Lower leg skin (tissue), 4 donors: ENCODE results near the gene YTHDF2. TPM values are rescaled to one million over a fixed set of nuclear protein-coding genes. Genes with fewer than 3 reads are reported as not detected.

Experiments
- DNase-seq, 2 donors: peaks; one replicate each; pipeline ENCODE4 v3.0.0-alpha.2; 2019; ENCODE audit warnings: low spot score in 2 of 2
- H3K4me3 ChIP-seq: fragments of 200-600 bp; sonication (generic); 2 replicates; pipeline ENCODE4 v1.5.1; 2017; ENCODE audit warnings: mild to moderate bottlenecking, low read depth; ENCODE audit not compliant: poor library complexity, severe bottlenecking
- CTCF ChIP-seq, 3 donors: fragments of 450-650 bp; IDR thresholded peaks; one replicate each; pipeline ENCODE4 v1.5.1; 2016; ENCODE audit warnings: antibody characterized with exemption in 3 of 3, mild to moderate bottlenecking in 3 of 3, moderate library complexity in 2 of 3
- POLR2A ChIP-seq, 2 donors: fragments of 450-650 bp; IDR thresholded peaks; one replicate each; pipeline ENCODE4 v1.6.1; 2016 to 2017; ENCODE audit warnings: antibody characterized with exemption in 2 of 2, mild to moderate bottlenecking in 1 of 2, moderate library complexity in 1 of 2
- WGBS, 2 donors: methylation state at CpG; one replicate each; pipeline ENCODE4 v1.1.5; 2018; 5-methylcytosine and 5-hydroxymethylcytosine counted together
- intact Hi-C: fragments of 100-400 bp; cut with DNase I; formaldehyde crosslinking; loops from one replicate; pipeline ENCODE4 v1.15.0; 2023; ENCODE audit warnings: low total_unique reads
- total RNA-seq, 4 donors: library from RNA; depleted of rRNA; stranded (reverse); fragments of >200 nt; gene quantifications; one replicate each; pipeline ENCODE4 v1.1.0, GENCODE V29; 2016

YTHDF2 gene
- total RNA-seq, 4 donors from 2014 or later, result 59.6 to 79.9 (median 72.3) TPM

DNA sequence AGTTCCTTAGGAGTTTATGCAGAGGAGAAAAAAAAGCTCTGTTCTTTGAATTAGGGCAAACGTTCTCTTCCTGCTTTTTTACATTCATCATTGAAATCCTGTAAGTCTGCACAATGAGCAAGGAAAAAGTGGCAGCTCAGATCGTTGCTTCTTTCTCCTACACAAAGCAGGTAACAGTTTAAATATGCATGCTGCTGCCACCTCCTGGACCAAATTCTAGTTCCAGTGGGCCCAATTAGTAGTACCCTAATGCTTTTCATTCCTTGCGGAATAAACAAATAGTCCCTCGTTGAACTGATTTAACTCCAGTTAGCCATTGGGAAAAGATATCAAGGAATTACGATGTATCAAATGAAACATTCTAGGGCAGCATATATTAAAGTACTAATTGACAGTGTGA, 20.1 kb downstream of the YTHDF2 start:
- intact Hi-C loops, result no loop called here
- no peak for DNase-seq
- TF ChIP-seq POLR2A (IDR thresholded peaks at IDR 0.05), result no peak
- no peak for TF ChIP-seq CTCF (IDR thresholded peaks at IDR 0.05)
- WGBS, 2 donors, result 48 to 49% methylated on average over 5 of the region's 5 CpGs
- no peak overlapping the region for H3K4me3 ChIP-seq

GRCh38 chr1:28758420-28758819, 21.7 kb downstream of the YTHDF2 start:
- no peak overlapping the region for H3K4me3 ChIP-seq
- intact Hi-C loops, result no loop called here
- peak in 1 of 2 donors; percentile 15 for DNase-seq
- TF ChIP-seq POLR2A (IDR thresholded peaks at IDR 0.05), result no peak
- TF ChIP-seq CTCF (IDR thresholded peaks at IDR 0.05), result no peak
- 84 to 87% methylated on average over 4 of the region's 4 CpGs for WGBS, 2 donors

GRCh38 chr1:28759257-28759656, 22.5 kb downstream of the YTHDF2 start:
- intact Hi-C loops, result no loop called here
- 98% methylated on average over 3 of the region's 3 CpGs for WGBS, 2 donors

GRCh38 chr1:28761189-28761588, 24.4 kb downstream of the YTHDF2 start:
- intact Hi-C loops, result no loop called here
- TF ChIP-seq CTCF (IDR thresholded peaks at IDR 0.05) (no peak), POLR2A (IDR thresholded peaks at IDR 0.05) (no peak)
- no peak overlapping the region for H3K4me3 ChIP-seq
- 95 to 96% methylated on average over 5 of the region's 5 CpGs for WGBS, 2 donors
- peak in 1 of 2 donors; percentile 60 for DNase-seq

More at GRCh38 chr1:28759257-28759656, 22.5 kb downstream of the YTHDF2 start:
- no peak overlapping the region for H3K4me3 ChIP-seq
- no peak for TF ChIP-seq POLR2A (IDR thresholded peaks at IDR 0.05)
- no peak for TF ChIP-seq CTCF (IDR thresholded peaks at IDR 0.05)
- no peak for DNase-seq

GRCh38 chr1:28766532-28767183, 29.9 kb downstream of the YTHDF2 start:
- intact Hi-C loops, result no loop called here
- 94% methylated on average over 2 of the region's 2 CpGs for WGBS, 2 donors
- no peak overlapping the region for H3K4me3 ChIP-seq
- DNase-seq, result peak in 1 of 2 donors; percentile 25
- no peak for TF ChIP-seq CTCF (IDR thresholded peaks at IDR 0.05)
- TF ChIP-seq POLR2A (IDR thresholded peaks at IDR 0.05), result no peak
